Vagina (tissue), 2 donors: ENCODE results near the gene PREB.

ENCODE experiments used
- POLR2A ChIP-seq, 2 donors: fragments of 450-650 bp; IDR thresholded peaks; one replicate each; pipeline ENCODE4 v1.6.1; 2017; ENCODE audit warnings: antibody characterized with exemption in 2 of 2, mild to moderate bottlenecking in 2 of 2, moderate library complexity in 2 of 2
- TF ChIP-seq, protein P1 (sequence below), 3 experiments: fragments of 450-650 bp in 2 of 3; fragments of 200-600 bp in 1 of 3; sonication (generic) in 1 of 3; IDR thresholded peaks; one replicate each; pipeline ENCODE4 v1.5.1; 2017 to 2019; ENCODE audit warnings: antibody characterized with exemption in 3 of 3, mild to moderate bottlenecking in 2 of 3, moderate library complexity in 2 of 3

GRCh38 chr2:27117995-27118524 lies 16.4 kb downstream of the PREB start:
- TF ChIP-seq POLR2A (IDR thresholded peaks at IDR 0.05): no peak
- TF ChIP-seq, protein P1, sequence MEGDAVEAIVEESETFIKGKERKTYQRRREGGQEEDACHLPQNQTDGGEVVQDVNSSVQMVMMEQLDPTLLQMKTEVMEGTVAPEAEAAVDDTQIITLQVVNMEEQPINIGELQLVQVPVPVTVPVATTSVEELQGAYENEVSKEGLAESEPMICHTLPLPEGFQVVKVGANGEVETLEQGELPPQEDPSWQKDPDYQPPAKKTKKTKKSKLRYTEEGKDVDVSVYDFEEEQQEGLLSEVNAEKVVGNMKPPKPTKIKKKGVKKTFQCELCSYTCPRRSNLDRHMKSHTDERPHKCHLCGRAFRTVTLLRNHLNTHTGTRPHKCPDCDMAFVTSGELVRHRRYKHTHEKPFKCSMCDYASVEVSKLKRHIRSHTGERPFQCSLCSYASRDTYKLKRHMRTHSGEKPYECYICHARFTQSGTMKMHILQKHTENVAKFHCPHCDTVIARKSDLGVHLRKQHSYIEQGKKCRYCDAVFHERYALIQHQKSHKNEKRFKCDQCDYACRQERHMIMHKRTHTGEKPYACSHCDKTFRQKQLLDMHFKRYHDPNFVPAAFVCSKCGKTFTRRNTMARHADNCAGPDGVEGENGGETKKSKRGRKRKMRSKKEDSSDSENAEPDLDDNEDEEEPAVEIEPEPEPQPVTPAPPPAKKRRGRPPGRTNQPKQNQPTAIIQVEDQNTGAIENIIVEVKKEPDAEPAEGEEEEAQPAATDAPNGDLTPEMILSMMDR (IDR thresholded peaks at IDR 0.05): no peak
